ENCODE data around the gene EZH2.

Gene EZH2

DNA sequence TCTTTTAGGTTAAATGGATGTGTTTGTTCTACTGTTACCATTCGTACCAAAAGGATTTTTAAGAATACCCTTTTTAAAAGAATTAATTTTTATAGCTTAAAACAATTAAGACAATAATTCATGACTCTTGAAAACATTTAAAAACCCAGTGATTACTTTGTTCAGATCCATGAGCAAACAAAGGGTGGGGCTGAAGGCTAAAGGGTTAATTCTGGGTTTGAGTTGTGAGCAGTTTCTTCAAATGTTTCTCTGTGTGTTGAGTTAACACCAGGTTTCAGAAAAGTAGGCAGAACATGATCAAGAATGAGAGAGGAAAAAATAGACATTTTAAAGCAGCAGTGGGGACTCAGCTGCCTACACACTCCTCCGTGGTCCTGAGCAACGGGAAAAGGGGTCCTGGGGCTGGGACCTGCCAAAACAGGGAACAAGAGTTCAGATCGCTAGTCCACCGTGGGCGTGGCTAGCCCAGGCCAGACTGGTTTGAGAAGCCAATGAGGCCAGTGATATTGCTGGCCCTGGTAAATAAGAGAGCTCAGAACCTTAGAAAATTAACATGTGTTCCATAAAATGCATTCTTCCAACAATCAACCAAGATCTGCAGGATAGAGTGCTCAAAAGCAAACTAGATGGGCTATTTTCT lies 14.9 kb upstream of the EZH2 start:
- no peak for DNase-seq (ENCODE audit: low read depth)

DNA sequence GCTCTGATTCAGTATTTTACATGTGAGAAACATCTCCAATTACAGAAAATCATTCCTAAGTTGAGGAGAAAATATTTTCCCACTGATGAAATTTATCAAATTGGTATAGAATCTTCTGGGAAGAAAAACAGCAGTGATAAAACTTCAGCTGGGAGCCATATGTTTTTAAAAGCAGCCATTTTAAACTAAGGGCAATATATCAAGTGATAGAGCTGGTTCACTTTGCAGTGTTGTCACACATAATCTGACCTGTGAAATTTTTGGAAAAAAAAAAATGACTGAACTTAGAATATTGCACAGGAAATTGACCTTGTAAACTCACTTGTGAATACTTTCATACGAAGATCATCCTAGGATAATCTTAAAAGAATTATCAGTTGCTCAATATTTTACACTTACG lies 10.5 kb upstream of the EZH2 start:
- DNase-seq (ENCODE audit: low read depth): no peak

DNA sequence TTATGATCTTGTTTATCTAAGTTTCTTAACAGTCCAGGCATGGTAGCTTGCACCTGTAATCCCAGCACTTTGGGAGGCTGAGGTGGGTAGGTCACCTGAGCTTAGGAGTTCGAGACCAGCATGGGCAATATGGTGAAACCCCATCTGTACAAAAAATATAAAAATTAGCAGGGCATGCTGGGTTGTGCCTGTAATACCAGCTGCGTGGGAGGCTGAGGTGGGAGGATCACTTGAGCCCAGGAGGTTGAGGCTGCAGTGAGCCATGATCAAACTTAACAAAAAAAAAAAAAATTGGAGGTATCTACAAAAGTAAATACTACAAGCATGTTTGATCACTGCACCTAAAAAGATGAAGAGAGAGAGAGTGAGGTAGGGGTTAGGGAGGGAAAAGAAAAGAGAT lies 9.0 kb upstream of the EZH2 start:
- no peak for DNase-seq (ENCODE audit: low read depth)

DNA sequence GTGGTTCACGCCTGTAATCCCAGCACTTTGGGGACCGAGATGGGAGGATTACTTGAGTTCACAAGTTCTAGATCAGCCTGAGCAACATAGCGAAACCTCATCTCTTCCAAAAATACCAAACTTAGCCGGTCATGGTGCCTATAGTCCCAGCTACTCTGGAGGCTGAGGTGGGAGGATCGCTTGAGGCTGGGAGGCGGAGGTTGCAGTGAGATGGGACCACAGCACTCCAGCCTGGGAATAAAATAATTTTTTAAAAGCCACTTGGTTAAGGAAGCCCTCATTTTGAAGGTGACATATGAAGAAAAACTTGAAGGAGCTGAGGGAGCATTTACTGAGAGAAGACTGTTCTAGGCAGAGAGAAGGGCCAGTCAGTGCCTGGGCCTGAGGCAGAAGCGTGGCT lies 4.2 kb upstream of the EZH2 start:
- DNase-seq (ENCODE audit: low read depth): no peak

DNA sequence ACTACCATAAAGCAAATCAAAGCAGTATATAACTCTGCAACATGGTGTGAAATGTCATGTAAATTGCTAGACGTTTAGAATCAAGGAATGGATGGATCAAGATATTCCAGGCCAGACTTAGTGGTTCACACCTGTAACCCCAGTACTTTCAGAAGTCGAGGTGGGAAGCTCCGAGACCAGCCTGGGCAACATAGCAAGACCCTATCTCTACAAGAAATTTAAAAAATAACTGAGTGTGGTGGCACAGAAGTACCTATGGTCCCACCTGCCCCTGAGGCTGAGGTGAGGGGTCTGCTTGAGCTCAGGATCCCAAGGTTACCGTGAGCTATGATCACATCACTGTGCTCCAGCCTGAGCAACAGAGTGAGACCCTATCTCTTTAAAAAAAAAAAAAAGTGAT lies 2.8 kb upstream of the EZH2 start:
- no peak for DNase-seq (ENCODE audit: low read depth)

DNA sequence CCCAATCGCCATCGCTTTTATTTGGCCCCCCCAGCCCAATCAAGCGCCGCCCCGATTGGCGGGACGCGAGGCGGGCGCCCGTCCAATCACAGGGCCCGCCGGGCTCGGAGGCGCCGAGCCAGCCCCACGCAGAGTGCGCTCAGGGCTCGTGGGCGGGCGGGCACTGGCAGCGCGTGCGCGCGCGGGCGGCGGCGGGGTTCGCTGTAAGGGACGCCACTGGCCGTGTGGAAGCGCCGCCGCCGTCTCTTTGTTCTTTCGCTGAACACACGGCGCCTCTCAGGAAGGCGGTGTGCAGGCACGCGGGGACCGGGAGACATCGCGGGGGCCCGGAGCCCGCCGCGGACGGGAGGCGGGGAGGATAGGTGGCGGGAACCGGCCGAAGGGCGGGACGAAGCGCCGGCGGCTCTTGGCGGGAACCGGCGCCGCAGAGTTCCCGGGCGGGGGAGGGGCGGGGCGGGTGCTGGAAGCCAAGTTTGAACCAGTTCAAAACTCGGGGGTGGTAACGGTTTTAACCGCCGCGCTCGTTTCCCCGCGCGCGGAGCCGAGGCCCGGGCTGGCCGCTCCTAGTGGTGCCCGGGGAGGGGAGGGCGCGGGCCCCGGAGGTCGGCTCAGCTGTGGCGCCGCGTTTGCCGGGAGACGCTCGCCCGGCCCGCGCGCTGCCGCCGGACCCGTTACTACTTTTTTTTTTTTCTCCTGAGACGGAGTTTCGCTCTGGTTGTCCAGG lies 370 bp upstream of the EZH2 start:
- peak; percentile 30 for DNase-seq (ENCODE audit: low read depth)

DNA sequence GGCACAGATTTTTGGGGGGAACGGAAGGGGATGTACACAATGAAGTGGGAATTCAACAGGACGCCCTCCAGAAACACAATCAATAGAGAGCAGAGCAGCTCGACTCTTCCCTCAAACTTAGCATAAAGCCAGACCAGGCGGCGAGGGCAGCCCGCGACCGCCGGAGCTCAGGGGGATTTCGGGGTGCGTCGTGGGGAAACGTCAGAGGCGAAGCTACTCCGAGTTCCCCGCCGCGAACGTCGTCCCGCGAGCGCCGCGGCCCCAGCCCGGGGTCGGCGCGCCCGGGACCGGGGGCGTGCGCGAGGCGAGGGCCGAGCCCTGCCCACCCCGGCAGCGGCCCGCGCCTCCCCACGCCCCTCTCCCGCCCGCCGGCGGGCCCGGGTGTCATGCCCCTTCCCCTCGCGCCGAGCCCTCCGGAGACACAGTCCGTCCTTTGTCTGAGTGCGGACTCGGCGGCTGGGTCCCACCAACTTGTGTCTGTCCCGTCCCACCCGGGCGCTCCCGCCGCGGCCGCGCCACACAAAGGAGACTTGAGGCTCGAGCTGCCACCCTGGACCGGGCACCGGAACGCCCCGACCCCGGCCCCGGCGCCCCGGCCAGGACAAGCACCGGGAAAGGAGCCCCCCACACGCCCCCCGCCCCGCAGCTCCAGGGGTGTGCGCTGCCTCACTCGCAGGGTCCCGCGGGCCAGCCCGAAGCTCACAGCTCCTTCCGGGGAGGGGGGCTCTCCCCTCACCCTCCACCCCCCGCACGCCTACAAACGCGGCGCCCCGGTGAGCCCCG lies 634 bp downstream of the EZH2 start:
- DNase-seq (ENCODE audit: low read depth): no peak

DNA sequence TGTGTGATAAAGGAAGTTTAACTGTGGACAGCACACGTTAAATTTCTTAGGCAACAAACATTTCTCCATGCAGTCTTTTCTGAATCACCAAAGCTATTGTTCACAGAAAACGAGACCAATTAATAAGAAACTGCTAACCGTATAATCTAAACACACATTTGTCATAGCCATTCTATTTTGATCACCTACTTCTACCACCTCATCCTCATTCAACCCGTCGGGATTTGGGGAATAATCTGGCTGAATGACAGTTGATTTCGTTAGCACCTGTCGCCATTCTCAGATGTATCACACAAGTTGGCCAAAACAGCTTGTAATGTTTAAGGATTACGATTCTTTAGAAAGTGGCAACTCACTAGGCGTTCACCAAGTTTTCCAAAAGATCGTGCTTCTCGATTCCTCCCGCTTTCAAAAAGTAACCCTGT lies 1.2 kb downstream of the EZH2 start:
- DNase-seq (ENCODE audit: low read depth): no peak

DNA sequence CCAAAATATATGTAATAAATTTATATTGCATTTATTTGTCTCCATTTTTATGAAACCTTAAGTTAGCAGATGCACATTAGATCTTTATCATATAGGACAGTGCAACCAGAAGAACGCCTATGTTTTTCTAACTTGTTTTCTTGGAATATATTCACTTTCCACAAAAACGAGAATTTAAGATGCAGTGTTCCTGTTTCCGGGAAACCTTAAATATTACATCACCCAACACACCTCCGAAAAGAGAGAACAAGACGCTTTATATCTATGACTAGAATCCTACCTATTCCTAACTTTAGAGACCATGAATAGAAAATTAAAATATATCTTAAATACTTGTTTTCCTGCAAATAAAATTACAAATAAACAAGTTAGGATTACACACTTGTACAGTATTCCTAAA lies 1.9 kb downstream of the EZH2 start:
- no peak for DNase-seq (ENCODE audit: low read depth)

DNA sequence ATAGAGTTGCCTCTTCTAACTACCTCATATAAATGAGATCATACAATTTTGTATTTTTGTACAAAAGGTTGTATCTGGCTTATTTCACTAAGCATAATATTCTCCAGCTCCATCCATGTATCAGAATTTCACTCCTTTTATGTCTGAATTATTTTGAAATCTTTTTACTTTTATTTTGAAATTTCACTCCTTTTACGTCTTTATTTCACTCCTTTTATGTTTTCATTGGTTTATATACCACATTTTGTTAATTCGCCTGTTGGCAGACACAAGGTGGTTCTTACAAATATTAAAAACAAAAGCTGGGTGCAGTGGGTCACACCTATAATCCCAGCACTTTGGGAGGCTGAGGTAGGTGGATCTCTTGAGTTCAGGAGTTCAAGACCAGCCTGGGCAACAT lies 5.8 kb downstream of the EZH2 start:
- DNase-seq (ENCODE audit: low read depth): no peak

DNA sequence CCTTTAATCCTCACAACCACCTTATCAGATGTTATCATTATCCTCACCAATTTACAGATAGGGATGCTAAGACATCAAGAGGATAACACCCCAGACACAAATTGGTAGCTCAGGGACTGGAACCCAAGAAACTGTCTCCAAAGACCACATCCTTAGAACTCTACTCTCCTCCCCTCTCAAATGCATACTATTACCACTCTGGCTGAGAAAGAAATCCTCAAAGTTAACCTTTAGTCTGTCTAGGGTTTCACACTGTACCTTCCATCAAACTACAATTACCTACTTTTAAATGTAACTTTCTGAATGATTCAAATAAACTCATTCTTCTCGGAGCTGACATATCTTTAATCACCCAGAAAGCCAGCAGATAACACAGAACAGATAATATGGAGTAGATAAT lies 6.6 kb downstream of the EZH2 start:
- no peak for DNase-seq (ENCODE audit: low read depth)

DNA sequence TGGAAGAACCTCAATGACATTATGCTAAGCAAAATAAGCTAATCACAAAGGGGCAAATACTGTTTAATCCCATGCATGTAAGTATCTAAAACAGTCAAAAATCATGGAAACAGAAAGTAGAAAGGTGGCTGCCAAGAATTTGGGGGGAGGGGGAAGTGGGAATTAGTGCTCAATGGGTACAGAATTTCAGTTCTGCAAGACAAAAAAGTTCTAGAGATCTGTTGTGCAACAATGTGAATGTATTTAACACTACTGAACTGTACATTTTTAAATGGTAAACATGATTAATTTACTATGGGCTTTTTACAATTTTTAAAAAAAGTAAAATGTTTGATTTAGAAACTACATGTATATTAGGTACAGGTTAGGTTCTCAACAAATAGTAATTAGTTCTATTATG lies 11.9 kb downstream of the EZH2 start:
- DNase-seq (ENCODE audit: low read depth): no peak

DNA sequence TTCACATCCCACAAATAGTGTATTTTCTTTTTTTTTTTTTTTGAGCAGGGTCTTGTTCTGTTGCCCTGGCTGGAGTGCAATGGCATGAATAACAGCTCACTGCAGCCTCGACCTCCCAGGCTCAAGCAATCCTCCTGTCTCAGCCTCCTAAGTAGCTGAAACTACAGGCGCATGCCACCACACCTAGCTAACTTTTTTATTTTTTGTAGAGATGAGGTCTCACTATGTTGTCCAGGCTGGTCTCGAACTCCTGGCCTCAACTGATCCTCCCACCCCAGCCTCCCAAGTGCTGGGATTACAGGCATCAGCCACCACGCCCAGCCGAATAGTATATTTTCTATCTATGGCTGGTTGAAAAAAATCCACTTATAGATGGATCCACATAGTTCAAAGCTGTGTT lies 12.5 kb downstream of the EZH2 start:
- DNase-seq (ENCODE audit: low read depth): no peak

DNA sequence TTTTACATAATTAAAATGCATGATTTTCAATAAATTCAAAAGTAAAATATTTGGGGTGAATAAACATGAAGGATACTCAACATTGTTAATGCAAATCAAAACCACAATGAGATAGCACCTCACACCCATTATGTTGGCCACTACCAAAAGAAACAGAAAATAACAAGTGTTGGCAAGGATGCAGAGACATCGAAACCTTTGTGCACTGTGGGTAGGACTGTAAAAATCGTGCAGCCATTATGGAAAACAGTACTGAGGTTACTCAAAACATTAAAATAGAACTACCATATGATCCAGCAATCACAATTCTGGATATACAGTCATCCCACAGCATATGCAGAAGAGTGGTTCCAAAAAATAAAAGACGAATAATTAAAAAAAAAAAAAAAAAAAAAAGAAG lies 13.1 kb downstream of the EZH2 start:
- no peak for DNase-seq (ENCODE audit: low read depth)

DNA sequence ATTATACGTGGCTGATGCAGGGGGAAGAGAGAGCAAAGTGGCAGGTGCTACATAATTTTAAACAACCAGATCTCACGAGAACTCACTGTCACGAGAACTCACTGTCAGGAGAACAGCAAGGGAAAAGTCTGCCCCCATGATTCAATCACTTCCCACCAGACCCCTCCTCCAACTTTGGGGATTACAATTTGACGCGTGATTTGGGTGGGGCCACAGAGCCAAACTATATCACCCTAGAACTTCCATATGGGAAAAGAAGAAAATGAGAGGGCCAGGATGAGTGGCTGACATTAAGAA lies 15.8 kb downstream of the EZH2 start:
- no peak for DNase-seq (ENCODE audit: low read depth)

DNA sequence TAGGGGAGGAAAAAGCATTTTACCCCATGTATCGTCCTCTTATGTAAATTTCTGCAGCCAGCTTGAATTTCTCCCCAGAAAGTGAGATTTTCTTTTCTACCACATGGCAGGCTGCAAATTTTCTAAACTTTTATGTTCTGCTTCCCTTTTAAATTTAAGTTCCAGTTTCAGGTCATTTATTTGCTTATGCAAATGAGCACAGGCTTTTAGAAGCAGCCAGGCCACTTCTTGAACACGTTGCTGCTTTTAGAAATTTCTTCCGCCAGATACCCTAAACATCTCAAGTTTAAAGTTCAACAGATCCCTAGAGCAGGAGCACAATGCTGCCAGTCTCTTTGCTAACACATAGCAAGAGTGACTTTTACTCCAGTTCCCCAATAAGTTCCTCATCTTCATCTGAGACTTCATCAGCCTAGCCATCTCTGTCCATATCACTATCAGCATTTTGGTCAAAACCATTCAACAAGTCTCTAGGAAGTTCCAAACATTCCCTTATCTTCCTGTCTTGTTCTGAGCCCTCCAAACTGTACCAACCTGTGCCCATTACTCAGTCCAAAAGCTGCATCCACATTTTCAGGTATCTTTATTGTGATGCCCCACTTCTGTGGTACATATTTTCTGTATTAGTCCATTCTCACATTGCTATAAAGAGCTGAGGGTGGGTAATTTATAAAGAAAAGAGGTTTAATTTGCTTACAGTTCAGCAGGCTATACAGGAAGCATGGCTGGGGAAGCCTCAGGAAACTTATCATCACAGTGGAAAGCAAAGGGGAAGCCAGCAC lies 16.3 kb downstream of the EZH2 start:
- DNase-seq (ENCODE audit: low read depth): no peak

DNA sequence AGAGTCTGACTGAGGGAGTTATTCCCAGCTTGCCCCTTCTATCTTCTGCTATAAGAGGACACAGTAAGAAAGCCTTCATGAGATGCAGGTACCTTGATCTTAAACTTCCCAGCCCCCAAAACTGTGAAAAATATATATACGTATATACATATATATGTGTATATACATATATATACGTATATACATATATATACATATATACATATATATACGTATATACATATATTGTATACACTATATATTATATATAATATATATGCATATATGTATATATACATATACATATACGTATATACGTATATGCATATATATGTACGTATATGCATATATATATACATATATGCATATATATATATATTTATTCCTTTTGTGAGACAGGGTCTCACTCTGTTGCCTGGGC lies 17.7 kb downstream of the EZH2 start:
- DNase-seq (ENCODE audit: low read depth): no peak

DNA sequence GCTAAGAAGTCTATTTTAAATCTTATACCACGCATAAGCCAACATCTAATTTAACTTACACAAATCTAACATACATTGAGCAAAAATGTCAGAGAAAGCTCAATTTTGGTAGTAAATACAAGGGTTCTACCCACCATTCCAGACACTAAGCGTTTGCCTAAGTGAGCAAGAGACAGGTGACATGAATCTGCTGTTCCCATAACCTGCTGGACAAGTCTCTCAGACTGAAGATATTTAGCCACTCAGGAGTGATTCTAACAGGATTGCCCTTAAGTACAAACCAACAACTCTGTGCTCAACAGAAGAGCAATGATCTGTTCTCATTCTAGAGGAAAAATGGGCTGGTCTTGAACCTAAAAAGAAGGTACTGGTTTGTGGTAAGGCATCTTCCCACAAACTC lies 18.8 kb downstream of the EZH2 start:
- DNase-seq (ENCODE audit: low read depth): no peak

DNA sequence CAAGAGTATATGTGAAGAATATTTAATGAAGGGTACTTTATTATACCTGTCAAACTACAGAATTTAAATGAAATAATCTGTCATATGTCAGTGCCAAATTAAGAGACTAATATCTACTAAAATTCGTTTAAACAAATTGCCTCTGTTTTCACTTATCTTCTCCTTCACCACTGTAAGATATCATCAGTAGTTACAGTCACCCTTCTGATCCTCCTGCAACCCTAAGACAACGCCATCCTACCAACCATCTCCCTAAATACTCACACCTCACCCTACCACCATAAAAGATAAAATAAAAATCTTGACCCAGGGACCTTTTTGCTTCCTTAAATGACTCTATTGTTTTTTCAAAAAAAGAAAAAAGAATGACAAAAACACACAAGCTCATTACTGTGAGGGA lies 20.8 kb downstream of the EZH2 start:
- DNase-seq (ENCODE audit: low read depth): no peak

DNA sequence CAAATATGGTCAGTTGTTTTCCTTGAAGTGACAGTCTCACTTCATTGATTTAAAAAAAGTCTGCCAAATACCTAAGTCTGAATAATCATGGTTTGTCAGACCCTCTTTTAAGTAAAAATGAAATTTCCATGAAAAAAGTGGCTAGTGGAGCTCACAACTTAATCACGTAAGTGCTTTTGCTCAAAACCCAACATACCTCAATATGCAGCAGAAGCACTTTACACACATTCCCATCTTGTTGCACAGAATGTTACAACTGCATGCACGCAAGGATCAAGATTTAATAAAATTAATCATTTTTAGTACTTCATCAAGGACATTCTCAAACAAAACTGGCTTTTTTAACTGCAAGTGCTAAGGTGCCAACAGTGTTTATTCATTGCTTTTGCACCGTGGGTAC lies 21.6 kb downstream of the EZH2 start:
- DNase-seq (ENCODE audit: low read depth): no peak

DNA sequence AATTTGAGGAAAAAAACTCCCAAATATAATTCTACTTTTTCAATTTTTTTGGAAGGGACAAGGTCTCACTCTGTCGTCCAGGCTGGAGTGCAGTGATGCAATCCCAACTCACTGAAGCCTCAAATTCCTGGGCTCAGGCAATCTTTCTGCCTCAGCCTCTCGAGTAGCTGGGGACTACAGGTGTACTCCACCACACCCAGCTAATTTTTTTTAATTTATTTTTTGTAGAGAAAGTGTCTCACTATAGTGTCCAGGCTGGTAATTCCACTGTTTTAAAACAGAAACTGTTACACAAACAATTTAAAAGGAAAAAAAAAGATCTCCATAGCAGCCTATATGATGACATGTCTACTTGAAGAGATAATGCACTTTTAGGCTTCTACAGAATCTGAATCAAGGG lies 25.6 kb downstream of the EZH2 start:
- no peak for DNase-seq (ENCODE audit: low read depth)

DNA sequence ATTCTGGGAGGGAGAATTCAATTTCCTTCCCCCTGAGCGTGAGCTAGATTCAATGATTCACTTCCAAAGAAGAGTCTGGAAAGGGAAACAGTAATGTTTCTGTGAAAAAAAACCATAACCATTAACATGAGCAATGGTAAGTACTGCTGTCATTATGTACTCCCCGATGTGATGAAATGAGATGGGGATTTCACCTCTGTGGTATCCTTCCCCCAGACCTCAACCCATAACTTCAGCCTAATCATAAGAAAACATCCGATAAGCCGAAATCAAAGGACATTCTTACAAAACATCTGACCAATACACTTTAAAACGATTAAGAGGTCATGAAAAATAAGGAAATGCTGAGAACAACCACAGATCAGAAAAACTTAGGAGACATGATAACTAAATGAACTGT lies 27.2 kb downstream of the EZH2 start:
- DNase-seq (ENCODE audit: low read depth): no peak

DNA sequence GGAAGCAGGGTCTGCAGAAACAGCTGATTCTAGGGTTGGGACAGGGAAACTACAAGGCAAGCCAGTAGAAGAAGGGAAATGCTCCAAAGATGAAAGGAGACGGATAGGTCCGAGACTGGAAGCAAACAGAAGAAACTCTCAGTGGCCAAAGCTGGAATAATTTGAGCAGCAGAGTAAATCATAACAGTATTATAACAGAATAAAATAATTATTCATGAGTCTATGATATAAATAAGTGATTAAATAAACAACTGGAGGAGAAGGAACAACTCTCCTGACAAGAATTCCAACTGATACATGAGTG lies 27.6 kb downstream of the EZH2 start:
- no peak for DNase-seq (ENCODE audit: low read depth)
